Kidney tubule cell (primary cell): ENCODE results near the gene LAMB2.

ENCODE experiments used
- DNase-seq: peaks from one replicate; pipeline ENCODE4 v3.0.0-alpha.2; 2018; ENCODE audit warnings: low spot score

The LAMB2 gene

DNA sequence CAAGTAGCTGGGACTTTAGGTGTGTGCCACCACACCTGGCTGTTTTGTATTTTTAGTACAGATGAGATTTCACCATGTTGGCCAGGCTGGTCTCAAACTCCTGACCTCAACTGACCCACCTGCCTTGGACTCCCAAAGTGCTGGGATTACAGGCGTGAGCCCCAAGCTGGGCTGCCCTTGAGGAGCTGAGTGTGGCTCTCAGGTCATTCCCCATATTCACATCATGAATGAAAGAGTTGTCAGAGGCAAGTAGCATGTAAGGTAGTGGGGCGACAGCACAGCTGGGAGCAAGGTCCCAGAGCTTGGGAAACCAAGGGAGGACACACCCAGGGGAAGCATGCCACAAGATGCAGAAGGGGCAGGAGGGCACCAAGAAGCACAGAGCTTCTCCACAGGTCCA is 28.3 kb upstream of the LAMB2 start:
- no peak for DNase-seq

GRCh38 chr3:49158792-49159191 is 25.9 kb upstream of the LAMB2 start:
- DNase-seq = peak; percentile 91

DNA sequence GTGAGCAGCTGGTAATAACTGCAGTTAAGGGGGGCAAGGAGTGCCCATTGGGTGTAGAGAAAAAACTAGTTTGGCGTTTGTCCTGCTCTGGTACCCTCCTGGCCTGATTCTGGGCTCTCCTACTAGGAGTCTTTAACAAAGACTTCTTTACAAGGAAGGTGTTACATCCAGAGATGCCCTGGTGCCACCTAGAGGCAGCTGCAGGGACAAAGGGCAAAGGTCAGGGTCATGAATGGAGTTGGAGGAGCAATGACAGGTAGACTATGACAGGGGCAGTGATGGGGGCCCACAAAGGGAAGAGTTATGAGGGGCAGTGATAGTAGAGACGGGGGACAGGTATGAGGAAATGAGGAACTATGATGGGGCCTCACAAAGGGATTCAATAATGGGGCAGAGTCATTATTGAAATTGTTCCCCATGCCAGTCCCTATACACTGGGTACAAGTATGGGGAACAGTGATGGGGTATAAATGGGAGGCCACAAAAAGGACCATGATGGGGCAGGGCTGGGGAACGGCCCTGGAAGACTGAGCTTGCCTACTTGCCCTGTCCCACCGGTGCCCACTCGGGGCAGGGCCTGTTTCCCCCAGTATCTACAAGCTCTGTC is 25.4 kb upstream of the LAMB2 start:
- DNase-seq = peak; percentile 22

DNA sequence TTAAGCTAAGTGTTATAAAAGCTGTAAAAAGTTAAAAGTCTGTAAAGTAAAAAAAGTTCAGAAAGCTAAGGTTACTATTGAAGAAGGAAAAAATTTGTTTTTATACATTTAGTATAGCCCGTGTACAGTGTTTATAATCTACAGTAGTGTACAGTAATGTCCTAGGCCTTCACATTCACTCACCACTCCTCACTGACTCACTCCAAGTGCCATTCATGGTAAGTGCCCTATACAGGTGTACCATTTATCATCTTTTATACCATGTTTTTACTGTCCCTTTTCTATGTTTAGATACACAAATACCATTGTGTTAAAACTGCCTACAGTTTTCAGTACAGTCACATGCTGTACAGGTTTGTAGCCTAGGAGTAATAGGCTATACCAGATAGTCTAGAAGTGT is 24.4 kb upstream of the LAMB2 start:
- DNase-seq = peak; percentile 33

GRCh38 chr3:49153349-49153912 is 20.6 kb upstream of the LAMB2 start:
- DNase-seq = no peak

GRCh38 chr3:49151610-49152009 is 18.8 kb upstream of the LAMB2 start:
- no peak for DNase-seq

- DNase-seq = no peak
Observed at GRCh38 chr3:49148159-49148558, 15.3 kb upstream of the LAMB2 start.

DNA sequence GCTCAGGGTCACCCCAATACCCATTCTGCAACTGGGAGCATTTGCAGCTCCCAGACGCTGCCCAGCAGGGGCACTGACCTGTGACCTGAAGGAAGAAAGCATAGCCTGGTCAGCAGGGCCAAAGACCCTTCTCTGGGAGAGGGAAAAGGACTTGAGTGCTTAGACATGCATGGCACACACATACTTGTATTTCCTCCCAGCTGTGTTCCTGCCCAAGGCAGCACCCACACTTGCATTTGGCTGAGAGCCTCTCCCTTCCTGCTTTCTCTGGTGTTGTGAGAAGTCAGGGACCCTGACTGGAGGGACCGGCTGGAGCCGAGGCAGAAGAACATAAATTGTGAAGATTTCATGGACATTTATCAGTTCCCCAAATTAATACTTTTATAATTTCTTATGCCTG is 7.2 kb upstream of the LAMB2 start:
- no peak for DNase-seq

- DNase-seq = no peak
Observed at GRCh38 chr3:49135499-49135898, 2.6 kb upstream of the LAMB2 start.

DNA sequence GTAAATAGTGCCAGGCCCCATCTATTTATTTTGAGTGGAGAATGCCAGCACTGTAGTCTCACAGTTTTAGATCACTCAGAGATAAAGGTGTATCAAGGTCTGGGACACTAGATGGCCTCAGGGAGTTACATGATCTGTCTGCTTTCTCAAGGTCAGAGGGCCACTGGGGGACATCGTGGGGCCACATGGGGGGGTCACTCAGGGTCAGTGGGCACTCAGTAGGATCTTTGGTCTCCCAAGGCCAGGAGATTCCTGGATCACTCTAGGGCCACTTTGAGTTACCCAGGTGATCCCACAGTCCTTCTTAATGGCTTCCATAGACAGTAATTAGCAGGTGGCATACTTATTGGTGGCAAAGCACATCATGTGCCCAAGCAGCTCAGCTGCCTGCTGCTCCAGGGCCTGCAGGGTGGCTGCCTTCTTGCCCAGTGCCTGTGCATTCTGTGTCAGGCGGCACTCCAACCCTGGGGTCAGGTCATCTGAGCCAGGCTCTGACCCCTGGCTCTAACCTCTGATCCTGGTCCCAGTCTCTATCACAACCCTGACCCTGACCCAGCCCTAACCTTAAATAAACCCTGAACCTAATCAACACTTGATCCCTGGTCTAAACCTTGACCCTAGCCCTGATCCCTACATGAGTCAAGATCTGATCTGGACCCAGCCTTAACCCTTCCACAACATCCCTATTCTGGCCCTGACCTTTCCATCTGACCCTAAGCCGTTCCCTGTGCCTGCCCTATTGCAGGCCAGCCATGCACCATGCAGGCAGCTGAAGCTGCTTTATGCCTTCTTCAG is 1.8 kb upstream of the LAMB2 start:
- DNase-seq = no peak

- peak; percentile 91 for DNase-seq
Observed at GRCh38 chr3:49133226-49133951, 539 bp upstream of the LAMB2 start.

DNA sequence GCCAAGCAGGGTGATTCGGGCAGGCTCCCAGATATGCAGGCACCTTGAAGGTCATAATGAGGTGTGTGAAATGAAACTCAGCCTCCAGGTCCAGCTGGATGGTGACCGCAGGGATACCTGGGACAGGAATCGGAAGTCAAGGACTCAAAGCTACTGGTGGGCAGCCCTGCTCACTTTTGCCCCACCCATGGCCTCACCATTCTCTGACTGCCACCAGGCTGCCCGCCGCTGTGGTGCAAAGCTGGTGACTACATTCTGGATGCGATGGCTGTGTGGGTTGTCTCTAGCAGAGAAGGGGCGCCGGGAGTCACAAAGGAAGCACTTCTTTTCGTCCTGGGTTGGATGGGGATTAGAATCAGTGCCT is 795 bp downstream of the LAMB2 start:
- DNase-seq = peak; percentile 9

GRCh38 chr3:49131576-49131975 is 1.3 kb downstream of the LAMB2 start:
- DNase-seq = no peak

GRCh38 chr3:49131040-49131439 is 1.8 kb downstream of the LAMB2 start:
- no peak for DNase-seq

- no peak for DNase-seq
Observed at GRCh38 chr3:49124991-49125670, 7.7 kb downstream of the LAMB2 start.

DNA sequence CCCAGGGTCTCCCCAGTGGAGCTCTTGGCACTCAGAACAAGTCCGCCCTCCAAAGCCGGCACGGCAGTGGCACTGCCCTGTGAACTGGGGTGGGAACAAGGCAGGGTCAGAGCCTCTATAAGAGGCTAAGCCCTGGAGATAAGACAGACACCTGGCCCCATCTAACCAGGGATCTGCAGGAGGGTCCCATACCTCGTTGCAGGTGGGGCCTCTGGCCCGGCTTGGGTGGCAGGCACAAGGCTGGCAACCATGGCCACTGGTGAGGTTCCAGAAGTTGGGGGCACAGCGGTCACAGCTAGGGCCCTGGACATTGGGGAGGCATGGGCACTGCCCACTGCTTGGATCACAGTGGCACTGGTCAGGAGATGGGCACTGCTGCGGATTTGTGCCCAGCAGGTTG is 8.6 kb downstream of the LAMB2 start:
- no peak for DNase-seq

- DNase-seq = no peak
Observed at GRCh38 chr3:49123687-49124086, 9.2 kb downstream of the LAMB2 start.

GRCh38 chr3:49122886-49123545 is 9.8 kb downstream of the LAMB2 start:
- DNase-seq = no peak

DNA sequence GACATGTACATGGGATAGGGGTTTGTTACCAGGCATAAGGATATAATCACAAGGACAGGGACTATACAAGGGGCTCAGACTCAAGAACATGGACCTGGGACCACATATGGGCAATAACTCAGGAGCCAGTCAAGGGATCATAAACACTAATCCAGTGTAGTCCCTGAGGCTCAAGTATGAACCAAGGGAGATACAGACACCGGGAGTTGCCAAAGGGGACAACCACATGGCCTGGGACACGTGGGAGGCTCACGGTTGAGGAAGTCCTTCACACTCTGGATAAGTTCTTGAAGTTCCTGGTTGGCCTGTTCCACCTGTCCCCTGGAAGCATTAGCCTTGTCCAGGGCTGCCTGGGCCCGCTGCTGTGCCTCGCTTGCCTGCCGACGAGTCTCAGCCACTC is 10.4 kb downstream of the LAMB2 start:
- DNase-seq = no peak

GRCh38 chr3:49122022-49122421 is 10.8 kb downstream of the LAMB2 start:
- no peak for DNase-seq

DNA sequence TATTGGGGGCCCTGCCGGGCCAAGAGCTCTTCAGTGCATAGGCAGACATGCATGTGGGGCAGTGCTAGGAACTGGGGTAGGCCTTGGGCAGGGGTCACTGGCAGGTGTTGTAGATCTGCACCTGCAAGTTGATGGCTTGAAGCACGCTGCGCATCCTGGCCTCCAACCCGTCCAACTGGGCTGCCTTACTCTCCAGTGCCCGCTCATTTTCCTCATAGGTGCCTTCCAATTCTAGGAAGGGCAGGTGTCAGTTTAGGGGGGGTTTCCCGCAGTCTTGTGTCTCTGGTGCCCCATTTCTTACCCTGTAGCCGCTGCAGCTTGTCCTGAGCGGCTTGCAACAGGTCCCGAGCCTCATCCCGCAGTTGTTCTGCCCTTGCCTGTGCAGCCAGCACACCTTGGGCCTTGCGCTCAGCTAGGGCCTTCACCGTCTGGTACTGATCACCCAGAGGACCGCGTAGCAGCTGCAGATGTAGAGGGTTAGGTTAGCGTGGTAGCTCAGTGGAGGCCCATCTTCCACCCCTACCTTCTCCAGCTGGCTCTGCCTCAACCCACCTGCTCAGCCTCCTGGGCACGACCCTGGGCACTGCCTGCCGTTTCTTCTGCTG is 11.6 kb downstream of the LAMB2 start:
- DNase-seq = no peak
